Posterior vena cava (tissue), 2 donors: ENCODE measurements around the gene KLK6. TPM values are rescaled to one million over a fixed set of nuclear protein-coding genes. Genes with fewer than 3 reads are reported as not detected.

ENCODE experiments used
- DNase-seq: peaks from one replicate; pipeline ENCODE4 v3.0.0-alpha.2; 2020; ENCODE audit warnings: low spot score
- intact Hi-C, 2 donors: fragments of 100-400 bp; cut with DNase I; formaldehyde crosslinking; loops; one replicate each; pipeline versions ENCODE4 v1.14.1 to v1.14.2; 2022 to 2023
- total RNA-seq, 2 donors: library from RNA; stranded (reverse); fragmentation: NEBNext Ultra II Directional; extraction: Animal tissue kit (Norgen Biotek cat#: 25700); gene quantifications; one replicate each; pipeline ENCODE4 v1.2.1, GENCODE V29; 2021
- donor health status: DM: yes; HTN: yes; CAD: no.
- donor health status: DM: yes; HTN: yes; CAD: no.

Gene KLK6
- total RNA-seq, 2 donors from 2014 or later = not detected

DNA sequence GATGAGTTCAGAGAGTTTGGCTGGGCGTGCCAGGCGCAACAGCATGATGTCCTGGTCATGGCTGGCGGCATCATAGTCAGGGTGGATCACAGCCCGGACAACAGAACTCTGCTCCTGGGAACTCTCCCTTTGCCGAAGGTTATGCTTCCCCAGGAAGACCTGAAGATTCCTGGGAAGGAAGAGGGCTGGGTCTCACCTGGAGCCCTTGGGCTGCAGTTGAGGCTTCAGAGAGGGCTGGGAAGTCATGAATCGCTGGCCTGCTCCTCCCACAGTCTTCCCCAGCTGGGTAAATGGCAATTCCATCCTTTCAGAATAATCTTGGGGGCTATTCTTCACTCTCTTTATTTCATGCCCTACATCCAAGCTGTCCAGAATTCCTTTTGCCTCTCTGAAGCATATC is 6.0 kb downstream of the KLK6 start:
- DNase-seq = no peak
- intact Hi-C loops = no loop called here

GRCh38 chr19:50962245-50962644 is 7.1 kb downstream of the KLK6 start:
- intact Hi-C loops = no loop called here
- DNase-seq = no peak

GRCh38 chr19:50959731-50960500 is 9.5 kb downstream of the KLK6 start:
- DNase-seq = no peak
- intact Hi-C loops = no loop called here

DNA sequence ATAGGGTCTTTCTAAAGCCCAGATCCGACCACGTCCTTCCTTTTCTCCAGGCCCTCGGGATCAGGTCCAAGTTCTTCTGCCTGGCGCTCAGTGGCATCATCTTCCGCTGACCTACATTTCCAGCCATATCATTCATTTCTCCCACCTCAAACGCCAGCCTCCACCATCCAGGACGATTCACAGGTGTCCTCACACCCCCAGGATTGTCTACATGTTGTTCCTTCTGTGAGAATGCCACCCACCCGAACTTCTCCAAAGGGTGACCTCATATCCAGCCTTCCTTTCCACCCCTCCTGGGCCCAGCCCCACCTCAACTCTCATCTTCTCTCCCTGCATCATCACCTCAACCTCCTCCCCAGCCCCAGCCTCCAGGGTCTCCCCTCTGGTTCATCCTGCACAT is 11.8 kb downstream of the KLK6 start:
- DNase-seq = no peak
- intact Hi-C loops = no loop called here

DNA sequence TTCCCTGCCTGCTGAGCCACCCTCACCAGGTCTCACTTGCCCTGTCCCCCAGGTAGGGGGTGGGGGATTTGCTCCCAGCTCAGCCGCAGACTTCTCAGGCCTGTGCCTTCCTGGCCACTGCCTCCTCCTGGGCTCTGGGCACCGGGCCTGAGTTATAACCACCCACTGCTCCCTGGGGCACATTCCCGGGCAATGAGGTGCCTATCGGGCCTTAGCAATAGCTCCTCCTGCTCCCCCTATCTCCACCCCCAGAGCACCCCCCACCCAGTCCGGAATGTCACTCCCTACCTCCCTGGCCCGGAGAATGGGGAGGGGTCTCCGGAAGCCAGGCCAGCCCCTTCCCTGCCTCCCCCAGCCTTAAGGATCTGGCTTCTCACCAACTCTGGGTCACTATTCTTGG is 16.5 kb downstream of the KLK6 start, which contains the start of gene KLK5:
Gene KLK5, minus strand, starts transcription at position 129 of the 400 bp plus-strand sequence. CDS start 381 bp downstream, outside the sequence.
- DNase-seq = no peak
- intact Hi-C loops = no loop called here

GRCh38 chr19:50949861-50950260 is 19.5 kb downstream of the KLK6 start:
- intact Hi-C loops = no loop called here
- DNase-seq = no peak

DNA sequence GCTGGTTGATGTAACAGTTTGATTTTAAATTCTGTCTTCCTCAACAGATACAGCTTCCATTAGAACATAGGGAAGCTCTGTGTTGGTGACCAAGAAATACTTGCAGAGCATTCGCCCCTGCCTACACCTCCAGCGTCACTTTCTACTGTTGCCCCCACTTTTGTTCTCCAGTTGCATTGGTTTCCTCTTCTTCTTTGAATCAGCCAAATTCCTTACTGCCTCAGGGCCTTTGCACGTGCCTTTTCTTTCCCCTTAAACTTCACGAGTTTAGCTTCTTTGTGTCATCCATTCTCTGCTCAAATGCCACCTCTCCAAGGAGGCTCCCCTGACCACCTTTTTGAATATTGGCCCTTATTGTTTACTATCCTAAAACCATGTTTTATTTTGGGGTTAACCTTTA is 22.3 kb downstream of the KLK6 start:
- no peak for DNase-seq
- intact Hi-C loops = no loop called here

DNA sequence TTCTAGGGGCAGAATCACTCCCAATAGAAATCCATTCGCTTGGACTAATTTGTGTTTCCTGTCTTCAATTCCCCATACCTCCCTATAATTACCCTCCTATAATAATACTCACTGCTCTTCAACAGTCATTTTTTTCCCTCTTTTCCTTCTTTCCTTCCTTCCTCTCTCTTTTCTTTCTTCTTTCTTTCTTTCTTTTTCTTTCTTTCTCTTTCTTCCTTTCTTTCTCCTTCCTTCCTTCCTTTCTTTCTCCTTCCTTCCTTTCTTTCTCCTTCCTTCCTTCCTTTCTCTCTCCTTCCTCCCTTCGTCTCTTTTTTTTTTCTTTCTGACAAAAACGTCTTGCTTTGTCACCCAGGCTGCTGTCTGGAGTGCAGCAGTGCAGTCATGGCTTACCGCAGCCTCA is 24.6 kb downstream of the KLK6 start:
- DNase-seq = no peak

GRCh38 chr19:50943074-50943828 is 26.1 kb downstream of the KLK6 start:
- intact Hi-C loops = no loop called here
- DNase-seq = no peak

More for the DNA sequence above, 24.6 kb downstream of the KLK6 start:
- intact Hi-C loops = no loop called here

- DNase-seq = no peak
- intact Hi-C loops = no loop called here
Measured at GRCh38 chr19:50939596-50939995, 29.8 kb downstream of the KLK6 start.

- no peak for DNase-seq
- intact Hi-C loops = no loop called here
Measured at GRCh38 chr19:50933640-50934039, 35.8 kb downstream of the KLK6 start.

DNA sequence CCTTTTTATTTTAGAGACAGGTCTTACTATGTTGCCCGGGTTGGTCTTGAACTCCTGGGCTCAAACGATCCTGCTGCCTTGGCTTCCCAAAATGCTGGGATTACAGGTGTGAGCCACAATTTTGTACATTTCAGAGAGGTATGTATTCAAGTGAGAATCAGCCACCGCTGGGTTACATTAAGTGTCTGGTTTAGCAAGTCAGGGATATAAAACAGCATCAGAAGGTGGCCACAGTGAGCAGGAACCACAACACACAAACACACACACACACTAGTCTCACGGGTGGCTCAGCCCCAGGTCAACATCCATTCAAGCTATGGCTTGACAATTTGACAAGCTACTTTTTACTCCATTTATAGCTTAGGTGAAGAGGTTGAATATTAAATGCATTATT is 36.7 kb downstream of the KLK6 start:
- intact Hi-C loops = no loop called here
- DNase-seq = no peak

GRCh38 chr19:50932018-50932689 is 37.2 kb downstream of the KLK6 start:
- intact Hi-C loops = no loop called here
- DNase-seq = no peak

DNA sequence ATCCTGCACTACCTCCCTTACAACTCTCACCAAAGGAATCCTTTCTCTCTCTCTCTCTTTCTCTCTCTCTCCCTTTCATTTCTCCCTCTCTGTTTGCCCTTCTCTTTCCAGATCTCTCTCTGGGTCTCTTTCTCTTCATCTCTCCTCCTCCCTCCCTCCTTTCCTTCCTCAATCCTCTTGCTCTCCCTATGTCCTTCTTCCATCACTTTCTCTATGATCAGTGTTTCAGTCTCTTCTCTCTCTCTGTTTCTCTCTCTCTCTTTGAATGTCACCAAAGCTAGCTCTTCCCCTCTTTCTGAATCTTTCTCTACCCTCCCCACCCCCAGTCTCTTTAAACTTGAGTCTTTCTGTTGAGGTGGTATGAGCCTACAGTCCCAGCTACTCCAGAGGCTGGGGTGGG is 38.4 kb downstream of the KLK6 start:
- no peak for DNase-seq
- intact Hi-C loops = no loop called here

DNA sequence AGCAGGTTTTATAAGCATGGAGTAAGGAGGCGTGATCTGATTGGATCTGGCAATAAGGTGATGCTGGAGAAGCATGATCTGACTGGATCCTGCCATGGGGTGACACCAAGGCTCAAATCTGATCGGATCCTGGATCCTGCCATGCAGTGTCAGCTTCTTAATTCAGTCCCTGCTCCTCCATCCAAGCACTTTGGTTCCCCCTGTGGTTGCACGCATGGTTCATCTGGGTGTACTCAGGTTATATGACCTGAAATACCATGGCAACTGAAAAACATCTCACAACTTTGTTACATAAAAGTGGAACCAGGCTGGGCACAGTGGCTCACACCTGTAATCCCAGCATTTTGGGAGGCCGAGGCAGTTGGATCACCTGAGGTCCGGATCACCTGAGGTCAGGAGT is 40.6 kb downstream of the KLK6 start:
- DNase-seq = no peak
- intact Hi-C loops = no loop called here

- DNase-seq = no peak
- intact Hi-C loops = no loop called here
Measured at GRCh38 chr19:50926144-50926543, 43.2 kb downstream of the KLK6 start.

DNA sequence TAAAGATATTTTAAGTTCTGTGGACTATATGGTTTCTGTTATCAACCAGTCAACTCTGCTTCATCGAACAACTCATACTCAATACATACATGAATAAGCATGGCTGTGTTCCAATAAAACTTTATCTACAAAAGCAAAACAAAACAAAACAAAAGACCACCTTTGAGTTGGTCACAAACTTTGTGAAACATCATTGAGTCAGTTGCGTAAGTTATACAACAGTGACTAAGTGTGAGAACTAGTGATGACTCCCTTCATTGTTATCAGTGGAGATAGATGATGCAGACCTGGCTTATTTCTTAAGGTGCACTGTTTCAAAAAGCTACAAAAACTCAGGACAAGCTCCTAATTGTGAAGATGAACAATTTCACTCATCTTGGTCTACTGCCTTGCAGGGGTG is 43.7 kb downstream of the KLK6 start:
- DNase-seq = no peak
- intact Hi-C loops = no loop called here

- DNase-seq = no peak
- intact Hi-C loops = no loop called here
Measured at GRCh38 chr19:50924586-50924985, 44.8 kb downstream of the KLK6 start.

GRCh38 chr19:50922317-50922853 is 47.0 kb downstream of the KLK6 start:
- intact Hi-C loops = no loop called here
- DNase-seq = peak; percentile 82
